Hepatocyte (in vitro differentiated cells): ENCODE data around the gene FAM163A. TPM values are rescaled to one million over a fixed set of nuclear protein-coding genes. Genes with fewer than 3 reads are reported as not detected.
A peak's percentile ranks its signal among the peaks of the same experiment; 100 is the strongest.

ENCODE experiments used
- DNase-seq: peaks from one replicate; pipeline ENCODE4 v3.0.0-alpha.2; 2016; ENCODE audit warnings: low spot score
- H2AFZ ChIP-seq: fragments of 200-600 bp; sonication (generic); 2 replicates; pipeline ENCODE4 v1.6.0; 2016; ENCODE audit warnings: antibody characterized with exemption, mild to moderate bottlenecking
- H3K27ac ChIP-seq: fragments of 200-600 bp; sonication (generic); 2 replicates; pipeline ENCODE4 v1.5.1; 2016; ENCODE audit warnings: mild to moderate bottlenecking
- H3K27me3 ChIP-seq: fragments of 200-600 bp; sonication (generic); 2 replicates; pipeline ENCODE4 v1.6.1; 2016
- H3K36me3 ChIP-seq: fragments of 200-600 bp; sonication (generic); replicated peaks from 2 replicates; pipeline ENCODE4 v1.5.1; 2016; ENCODE audit warnings: low read depth; ENCODE audit not compliant: insufficient read depth
- H3K4me1 ChIP-seq: fragments of 200-600 bp; sonication (generic); 2 replicates; pipeline ENCODE4 v1.5.1; 2016; ENCODE audit warnings: mild to moderate bottlenecking, moderate library complexity; ENCODE audit not compliant: insufficient read depth
- H3K4me2 ChIP-seq: fragments of 200-600 bp; sonication (generic); 2 replicates; pipeline ENCODE4 v1.6.0; 2016
- H3K4me3 ChIP-seq: fragments of 200-600 bp; sonication (generic); 2 replicates; pipeline ENCODE4 v1.5.1; 2016; ENCODE audit warnings: mild to moderate bottlenecking
- H3K79me2 ChIP-seq: fragments of 200-600 bp; sonication (generic); 2 replicates; pipeline ENCODE4 v1.6.0; 2017; ENCODE audit warnings: mild to moderate bottlenecking
- H3K9me2 ChIP-seq: fragments of 200-600 bp; sonication (generic); replicated peaks from 2 replicates; pipeline ENCODE4 v1.6.0; 2017; ENCODE audit warnings: mild to moderate bottlenecking; ENCODE audit not compliant: insufficient read depth
- H3K9me3 ChIP-seq: fragments of 200-600 bp; sonication (generic); 2 replicates; pipeline ENCODE4 v1.5.1; 2016; ENCODE audit warnings: low read depth, mild to moderate bottlenecking
- H4K20me1 ChIP-seq: fragments of 200-600 bp; sonication (generic); 2 replicates; pipeline ENCODE4 v1.6.0; 2016; ENCODE audit warnings: mild to moderate bottlenecking; ENCODE audit not compliant: insufficient read depth, poor library complexity, severe bottlenecking
- CTCF ChIP-seq: fragments of 200-600 bp; sonication (generic); IDR thresholded peaks from 2 replicates; pipeline ENCODE4 v1.5.1; 2016; ENCODE audit warnings: antibody characterized with exemption, mild to moderate bottlenecking; ENCODE audit not compliant: poor library complexity
- EZH2 ChIP-seq: fragments of 200-600 bp; sonication (generic); IDR thresholded peaks from 2 replicates; pipeline ENCODE4 v1.6.1; 2016; ENCODE audit warnings: antibody characterized with exemption, mild to moderate bottlenecking, borderline replicate concordance
- EZH2phosphoT487 ChIP-seq: fragments of 200-600 bp; sonication (generic); IDR thresholded peaks from one replicate; pipeline ENCODE4 v1.6.1; 2018; ENCODE audit warnings: antibody characterized with exemption, mild to moderate bottlenecking, low read depth, moderate library complexity; ENCODE audit not compliant: unreplicated experiment, severe bottlenecking
- WGBS: methylation state at CpG from one replicate; pipeline ENCODE4 v1.1.6; 2016; ENCODE audit warnings: low lambda C conversion rate; ENCODE audit errors: missing lambda C conversion rate; 5-methylcytosine and 5-hydroxymethylcytosine counted together
- polyA plus RNA-seq: library from polyadenylated mRNA; unstranded; fragments of >200 nt; fragmentation: Nextera tagmentation; extraction: Ambion mirVana; gene quantifications from 2 replicates; pipeline ENCODE4 v1.2.1, GENCODE V29; 2016
- total RNA-seq: library from RNA; depleted of rRNA; stranded (reverse); fragments of >200 nt; gene quantifications from 2 replicates; pipeline ENCODE4 v1.2.3, GENCODE V29; 2014

Gene FAM163A
- total and polyA plus RNA-seq, 2 experiments from 2014 or later = 0.43 to 0.87 TPM

DNA sequence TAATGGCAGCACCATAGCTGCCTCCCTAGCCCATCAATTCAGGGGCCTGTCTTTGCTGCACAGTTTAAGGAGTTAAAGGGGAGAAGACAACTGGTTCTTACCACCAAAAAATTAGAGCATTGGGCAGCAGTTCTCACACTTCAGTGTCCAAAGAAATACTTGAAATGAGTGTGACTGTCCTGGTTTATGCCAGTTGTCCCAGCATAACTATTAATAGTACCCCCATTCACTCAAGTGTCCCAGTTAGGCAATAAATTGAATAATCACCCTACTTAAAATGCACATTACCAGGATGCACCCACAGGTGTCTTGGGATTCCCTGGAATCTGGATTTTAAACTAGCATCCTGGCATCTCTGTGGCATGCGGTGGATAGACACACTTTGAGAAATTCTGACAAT is 51.1 kb downstream of the FAM163A start:
- H3K9me3 ChIP-seq = no peaks in the 10 kb centered on the region
- 59% methylated on average over 1 of the region's 1 CpG for WGBS

GRCh38 chr1:179794669-179795068 is 51.6 kb downstream of the FAM163A start:
- no peaks in the 10 kb centered on the region for H3K36me3 ChIP-seq
- no peaks in the 10 kb centered on the region for H4K20me1 ChIP-seq
- H2AFZ ChIP-seq = no peak overlapping the region
- no peaks in the 10 kb centered on the region for H3K9me3 ChIP-seq
- TF ChIP-seq CTCF = no peak
- TF ChIP-seq EZH2 = no peak
- no peak for TF ChIP-seq EZH2phosphoT487
- no peaks in the 10 kb centered on the region for H3K9me2 ChIP-seq
- WGBS = 28% methylated on average over 4 of the region's 4 CpGs
- no peaks in the 10 kb centered on the region for H3K79me2 ChIP-seq
- H3K4me1 ChIP-seq = peaks cover 4% of the 10 kb centered on the region
- H3K27me3 ChIP-seq = no peaks in the 10 kb centered on the region
- no peak overlapping the region for H3K27ac ChIP-seq
- H3K4me3 ChIP-seq = no peak overlapping the region
- H3K4me2 ChIP-seq = no peak overlapping the region
- peak; percentile 39 for DNase-seq

More for the DNA sequence above, 51.1 kb downstream of the FAM163A start:
- Histone ChIP-seq H4K20me1 (no peaks in the 10 kb centered on the region), H2AFZ (no peak overlapping the region), H3K9me2 (no peaks in the 10 kb centered on the region), H3K4me1 (peaks cover 4% of the 10 kb centered on the region), H3K27me3 (no peaks in the 10 kb centered on the region), H3K4me3 (no peak overlapping the region), H3K79me2 (no peaks in the 10 kb centered on the region), H3K36me3 (no peaks in the 10 kb centered on the region), H3K27ac (no peak overlapping the region), H3K4me2 (no peak overlapping the region)
- no peak for DNase-seq
- TF ChIP-seq EZH2 = no peak
- no peak for TF ChIP-seq CTCF
- TF ChIP-seq EZH2phosphoT487 = no peak

GRCh38 chr1:179798213-179798863 is 55.2 kb downstream of the FAM163A start:
- no peaks in the 10 kb centered on the region for H4K20me1 ChIP-seq
- no peaks in the 10 kb centered on the region for H3K36me3 ChIP-seq
- H3K9me2 ChIP-seq = no peaks in the 10 kb centered on the region
- H3K4me1 ChIP-seq = peaks cover 4% of the 10 kb centered on the region
- H3K27me3 ChIP-seq = no peaks in the 10 kb centered on the region
- no peaks in the 10 kb centered on the region for H3K9me3 ChIP-seq
- no peaks in the 10 kb centered on the region for H3K79me2 ChIP-seq
- TF ChIP-seq EZH2 (no peak), EZH2phosphoT487 (no peak), CTCF (no peak)
- no peak overlapping the region for H2AFZ ChIP-seq
- H3K4me2 ChIP-seq = no peak overlapping the region
- no peak overlapping the region for H3K4me3 ChIP-seq
- H3K27ac ChIP-seq = no peak overlapping the region
- no peak for DNase-seq
- 82% methylated on average over 10 of the region's 10 CpGs for WGBS
